SU-DHL-6 (cell line): ENCODE measurements around the gene CSF1R.

ENCODE experiments used
- H2AFZ ChIP-seq: fragments of 200-600 bp; sonication (generic); 2 replicates; pipeline ENCODE4 v1.6.1; 2014; ENCODE audit warnings: low read depth, mild to moderate bottlenecking, moderate library complexity, mixed read lengths, antibody characterized with exemption, low read length; ENCODE audit not compliant: severe bottlenecking
- H3F3A ChIP-seq: fragments of 200-600 bp; shearing (Covaris generic); 2 replicates; pipeline ENCODE4 v1.6.0; 2016; ENCODE audit warnings: antibody characterized with exemption, mild to moderate bottlenecking; ENCODE audit not compliant: insufficient read depth
- H3K27ac ChIP-seq: fragments of 200-600 bp; sonication (generic); 2 replicates; pipeline ENCODE4 v1.5.1; 2016; ENCODE audit warnings: low read depth, mild to moderate bottlenecking, low read length, moderate library complexity, mixed read lengths
- H3K27me3 ChIP-seq: fragments of 200-600 bp; sonication (generic), shearing (Covaris generic); 2 replicates; pipeline ENCODE4 v1.6.0; 2014; ENCODE audit warnings: mild to moderate bottlenecking, low read length
- H3K36me3 ChIP-seq: fragments of 200-600 bp; sonication (generic); 2 replicates; pipeline ENCODE4 v1.6.1; 2014; ENCODE audit warnings: mild to moderate bottlenecking, low read length, mixed read lengths
- H3K4me2 ChIP-seq: fragments of 300-600, 200-600 bp; shearing (Covaris generic), sonication (generic); 2 replicates; pipeline ENCODE4 v1.6.0; 2014; ENCODE audit warnings: low read length, low read depth, mild to moderate bottlenecking; ENCODE audit not compliant: poor library complexity, severe bottlenecking
- H3K4me3 ChIP-seq: fragments of 200-600 bp; sonication (generic); 2 replicates; pipeline ENCODE4 v1.5.1; 2014; ENCODE audit warnings: antibody characterized with exemption, low read length, mild to moderate bottlenecking, mixed read lengths; ENCODE audit not compliant: insufficient read depth, poor library complexity, severe bottlenecking
- H3K79me2 ChIP-seq: fragments of 200-600 bp; sonication (generic); 2 replicates; pipeline ENCODE4 v1.6.1; 2014; ENCODE audit warnings: mild to moderate bottlenecking, low read length, moderate library complexity; ENCODE audit not compliant: insufficient read depth
- H3K9ac ChIP-seq: fragments of 200-600 bp; sonication (generic); 2 replicates; pipeline ENCODE4 v1.7.0; 2014; ENCODE audit warnings: mild to moderate bottlenecking, low read length
- H3K9me2 ChIP-seq: fragments of 200-600 bp; sonication (generic); replicated peaks from 2 replicates; pipeline ENCODE4 v1.6.1; 2014; ENCODE audit warnings: low read length; ENCODE audit not compliant: insufficient read depth
- H3K9me3 ChIP-seq: fragments of 200-600 bp; sonication (generic); 2 replicates; pipeline ENCODE4 v1.6.1; 2014; ENCODE audit warnings: low read length, mixed read lengths; ENCODE audit not compliant: insufficient read depth
- H4K20me1 ChIP-seq: fragments of 200-600 bp; sonication (generic); 2 replicates; pipeline ENCODE4 v1.6.1; 2014; ENCODE audit warnings: low read depth, mild to moderate bottlenecking, antibody characterized with exemption, low read length, moderate library complexity, mixed read lengths
- EZH2phosphoT487 ChIP-seq: fragments of 200-600 bp; sonication (generic), shearing (Covaris generic); conservative IDR thresholded peaks from 2 replicates; pipeline ENCODE4 v1.6.1; 2018; ENCODE audit warnings: mild to moderate bottlenecking, antibody characterized with exemption, low read length, moderate library complexity, mixed read lengths
- TF ChIP-seq, protein P1 (sequence below): fragments of 200-600 bp; sonication (generic); IDR thresholded peaks from one replicate; pipeline ENCODE4 v1.5.1; 2017; ENCODE audit warnings: antibody characterized with exemption, mild to moderate bottlenecking, low read length, moderate library complexity; ENCODE audit not compliant: insufficient read depth, poor library complexity, severe bottlenecking

CSF1R gene

DNA sequence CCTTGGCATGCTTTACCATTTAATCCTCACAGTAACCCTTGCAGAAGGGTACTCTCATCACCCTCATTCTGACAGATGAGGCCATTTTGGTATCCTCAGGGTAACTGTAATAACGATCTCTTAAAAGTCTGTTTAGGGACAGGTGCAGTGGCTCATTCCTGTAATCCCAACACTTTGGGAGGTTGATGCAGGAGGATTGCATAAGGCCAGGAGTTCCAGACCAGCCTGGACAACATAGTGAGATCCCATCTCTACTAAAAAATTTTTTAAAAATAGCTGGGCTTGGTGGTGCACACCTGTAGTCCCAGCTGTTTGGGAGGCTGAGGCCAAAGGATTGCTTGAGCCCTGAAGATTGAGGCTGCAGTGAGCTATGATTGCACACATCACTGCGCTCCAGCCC is 31.8 kb downstream of the CSF1R start:
- Histone ChIP-seq H3K36me3 (peaks cover 8% of the 10 kb centered on the region; the same call in 1 of the 2 replicates), H3F3A (no peaks in the 10 kb centered on the region), H3K9me2 (no peaks in the 10 kb centered on the region), H3K79me2 (no peaks in the 10 kb centered on the region), H3K27ac (no peak overlapping the region), H3K4me2 (no peak overlapping the region), H2AFZ (no peak overlapping the region), H3K4me3 (no peak overlapping the region), H3K9ac (no peak overlapping the region), H4K20me1 (no peaks in the 10 kb centered on the region), H3K9me3 (no peaks in the 10 kb centered on the region), H3K27me3 (no peaks in the 10 kb centered on the region)
- TF ChIP-seq EZH2phosphoT487 = no peak
- TF ChIP-seq, protein P1, sequence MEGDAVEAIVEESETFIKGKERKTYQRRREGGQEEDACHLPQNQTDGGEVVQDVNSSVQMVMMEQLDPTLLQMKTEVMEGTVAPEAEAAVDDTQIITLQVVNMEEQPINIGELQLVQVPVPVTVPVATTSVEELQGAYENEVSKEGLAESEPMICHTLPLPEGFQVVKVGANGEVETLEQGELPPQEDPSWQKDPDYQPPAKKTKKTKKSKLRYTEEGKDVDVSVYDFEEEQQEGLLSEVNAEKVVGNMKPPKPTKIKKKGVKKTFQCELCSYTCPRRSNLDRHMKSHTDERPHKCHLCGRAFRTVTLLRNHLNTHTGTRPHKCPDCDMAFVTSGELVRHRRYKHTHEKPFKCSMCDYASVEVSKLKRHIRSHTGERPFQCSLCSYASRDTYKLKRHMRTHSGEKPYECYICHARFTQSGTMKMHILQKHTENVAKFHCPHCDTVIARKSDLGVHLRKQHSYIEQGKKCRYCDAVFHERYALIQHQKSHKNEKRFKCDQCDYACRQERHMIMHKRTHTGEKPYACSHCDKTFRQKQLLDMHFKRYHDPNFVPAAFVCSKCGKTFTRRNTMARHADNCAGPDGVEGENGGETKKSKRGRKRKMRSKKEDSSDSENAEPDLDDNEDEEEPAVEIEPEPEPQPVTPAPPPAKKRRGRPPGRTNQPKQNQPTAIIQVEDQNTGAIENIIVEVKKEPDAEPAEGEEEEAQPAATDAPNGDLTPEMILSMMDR = no peak

DNA sequence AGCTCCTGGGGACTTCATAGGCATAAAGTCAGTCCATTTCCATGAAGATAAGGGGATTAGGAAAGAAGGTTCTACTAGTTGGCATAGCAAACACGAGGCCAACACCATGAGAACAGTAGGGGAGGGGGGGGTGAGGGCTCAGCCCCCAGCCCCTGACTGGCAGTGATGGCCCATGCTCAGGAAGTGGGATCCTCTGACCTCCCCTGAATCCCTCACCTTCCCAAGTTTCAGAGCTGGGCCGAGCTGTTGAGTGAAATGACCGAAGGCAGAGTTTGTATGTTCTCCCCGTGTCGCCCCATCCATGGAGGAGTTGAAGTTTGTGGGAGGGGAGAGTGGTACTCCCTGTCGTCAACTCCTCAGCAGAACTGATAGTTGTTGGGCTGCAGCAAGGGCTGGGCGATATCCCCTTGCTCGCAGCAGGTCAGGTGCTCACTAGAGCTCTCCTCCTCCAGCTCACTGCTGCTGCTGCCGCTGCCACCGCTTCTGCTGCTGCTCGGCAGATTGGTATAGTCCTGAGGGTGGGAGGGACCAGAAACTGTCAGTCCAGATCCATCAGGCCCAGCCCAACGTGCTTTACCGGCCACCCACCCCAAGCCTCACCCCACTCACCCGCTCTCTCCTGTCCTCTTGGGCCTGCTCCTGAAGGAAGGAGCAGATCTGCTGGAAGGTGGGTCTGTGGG is 32.5 kb downstream of the CSF1R start:
- H3K27me3 ChIP-seq = no peaks in the 10 kb centered on the region
- H4K20me1 ChIP-seq = no peaks in the 10 kb centered on the region
- H3K9ac ChIP-seq = no peak overlapping the region
- H3K27ac ChIP-seq = no peak overlapping the region
- H3K4me3 ChIP-seq = no peak overlapping the region
- no peaks in the 10 kb centered on the region for H3F3A ChIP-seq
- H3K9me2 ChIP-seq = no peaks in the 10 kb centered on the region
- no peak for TF ChIP-seq EZH2phosphoT487
- TF ChIP-seq, protein P1 = no peak
- H3K9me3 ChIP-seq = no peaks in the 10 kb centered on the region
- H3K79me2 ChIP-seq = no peaks in the 10 kb centered on the region
- H3K4me2 ChIP-seq = no peak overlapping the region
- peaks cover 8% of the 10 kb centered on the region; the same call in 1 of the 2 replicates for H3K36me3 ChIP-seq
- no peak overlapping the region for H2AFZ ChIP-seq

DNA sequence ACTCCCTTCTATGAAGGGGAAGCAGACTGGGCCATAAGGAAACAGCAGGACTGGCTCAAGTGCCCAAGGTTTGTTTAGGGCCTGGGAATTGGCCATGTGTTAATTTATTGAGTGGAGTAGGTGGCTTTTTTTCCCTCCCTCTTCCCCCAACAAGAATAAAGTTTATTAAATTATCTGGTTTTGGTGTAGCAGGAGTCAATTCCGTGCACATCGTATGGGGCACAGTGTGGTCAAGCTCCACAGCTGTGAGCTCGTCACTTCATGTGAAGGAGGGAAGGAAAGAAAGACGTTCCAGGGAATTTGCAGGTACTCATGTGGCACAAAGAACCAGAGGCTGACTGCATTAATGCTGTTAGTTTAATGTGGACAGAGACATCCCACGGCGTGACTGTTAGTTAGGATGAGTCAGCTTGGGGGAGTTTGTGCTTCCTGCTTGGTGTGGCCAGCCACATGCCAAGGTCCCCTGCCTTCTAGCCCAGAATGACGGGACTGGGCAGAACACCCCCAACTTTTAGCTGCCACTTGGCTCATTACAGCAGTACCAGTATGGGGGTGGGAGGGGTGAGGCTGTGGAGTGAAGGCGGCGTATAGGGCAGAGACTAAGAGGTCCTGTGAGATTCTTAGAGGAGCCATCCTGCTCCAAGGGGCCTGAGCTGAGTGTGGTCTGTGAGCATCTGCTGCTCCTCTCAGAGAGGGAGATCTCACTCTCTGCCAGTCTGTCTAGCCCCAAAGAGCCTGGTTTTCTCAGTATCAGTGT is 33.2 kb downstream of the CSF1R start:
- no peak for TF ChIP-seq EZH2phosphoT487
- TF ChIP-seq, protein P1 = no peak
- H3K9ac ChIP-seq = no peak overlapping the region
- peaks cover 8% of the 10 kb centered on the region; the same call in 1 of the 2 replicates for H3K36me3 ChIP-seq
- H2AFZ ChIP-seq = no peak overlapping the region
- no peak overlapping the region for H3K4me2 ChIP-seq
- no peaks in the 10 kb centered on the region for H3K27me3 ChIP-seq
- no peaks in the 10 kb centered on the region for H3K9me2 ChIP-seq
- H3K4me3 ChIP-seq = no peak overlapping the region
- H3K27ac ChIP-seq = no peak overlapping the region
- H3F3A ChIP-seq = no peaks in the 10 kb centered on the region
- H3K9me3 ChIP-seq = no peaks in the 10 kb centered on the region
- no peaks in the 10 kb centered on the region for H4K20me1 ChIP-seq
- H3K79me2 ChIP-seq = no peaks in the 10 kb centered on the region
